Measurements from ENCODE around the gene ST6GALNAC5. TPM values are rescaled to one million over a fixed set of nuclear protein-coding genes. Genes with fewer than 3 reads are reported as not detected.

Gene ST6GALNAC5
- total RNA-seq, 2 donors from 2014 or later = 9.1 to 9.4 TPM

GRCh38 chr1:76942549-76942948 lies 75.3 kb downstream of the ST6GALNAC5 start:
- DNase-seq = no peak
- 92 to 100% methylated on average over 1 to 2 of the region's 2 CpGs for WGBS, 2 experiments (ENCODE audit: insufficient coverage in 1 of 2, insufficient read length in 1 of 2)
- Histone ChIP-seq H3K36me3 (ENCODE audit: control insufficient read depth, insufficient read depth, low read length) (no peaks in the 10 kb centered on the region), H3K4me3 (ENCODE audit: low read length) (no peak overlapping the region), H3K4me1 (ENCODE audit: control insufficient read depth, insufficient read depth, low read length) (peaks cover 3% of the 10 kb centered on the region), H3K27ac (ENCODE audit: low read depth, low read length) (no peak overlapping the region), H3K9ac (ENCODE audit: extremely low read depth, low read length, poor library complexity, severe bottlenecking) (no peak overlapping the region), H3K9me3 (ENCODE audit: control insufficient read depth, low read length) (no peaks in the 10 kb centered on the region), H3K27me3 (ENCODE audit: control insufficient read depth, insufficient read depth, low read length, poor library complexity, severe bottlenecking) (no peaks in the 10 kb centered on the region)
- H3K4me3 Mint-ChIP-seq = no peak overlapping the region
- TF ChIP-seq CTCF (conservative IDR thresholded peaks at IDR 0.05) = no peak
- H3K36me3 Mint-ChIP-seq (ENCODE audit: low read depth) = peaks cover 3% of the 10 kb centered on the region
- no peaks in the 10 kb centered on the region for H3K9me3 Mint-ChIP-seq
- H3K27me3 Mint-ChIP-seq (ENCODE audit: insufficient read depth) = no peaks in the 10 kb centered on the region
- H3K27ac Mint-ChIP-seq = no peak overlapping the region
- H3K4me1 Mint-ChIP-seq = peaks cover 12% of the 10 kb centered on the region

GRCh38 chr1:76944942-76945341 lies 77.7 kb downstream of the ST6GALNAC5 start:
- H3K9ac ChIP-seq (ENCODE audit: extremely low read depth, low read length, poor library complexity, severe bottlenecking) = no peak overlapping the region
- no peak overlapping the region for H3K27ac ChIP-seq (ENCODE audit: low read depth, low read length)
- H3K4me1 Mint-ChIP-seq = peaks cover 12% of the 10 kb centered on the region
- H3K4me1 ChIP-seq (ENCODE audit: control insufficient read depth, insufficient read depth, low read length) = peaks cover 3% of the 10 kb centered on the region
- no peaks in the 10 kb centered on the region for H3K9me3 Mint-ChIP-seq
- no peaks in the 10 kb centered on the region for H3K9me3 ChIP-seq (ENCODE audit: control insufficient read depth, low read length)
- H3K27ac Mint-ChIP-seq = no peak overlapping the region
- H3K27me3 ChIP-seq (ENCODE audit: control insufficient read depth, insufficient read depth, low read length, poor library complexity, severe bottlenecking) = no peaks in the 10 kb centered on the region
- 80 to 89% methylated on average over 2 of the region's 2 CpGs for WGBS, 2 experiments (ENCODE audit: insufficient coverage in 1 of 2, insufficient read length in 1 of 2)
- no peaks in the 10 kb centered on the region for H3K27me3 Mint-ChIP-seq (ENCODE audit: insufficient read depth)
- peaks cover 3% of the 10 kb centered on the region for H3K36me3 Mint-ChIP-seq (ENCODE audit: low read depth)
- no peak for TF ChIP-seq CTCF (conservative IDR thresholded peaks at IDR 0.05)
- no peak for DNase-seq
- no peaks in the 10 kb centered on the region for H3K36me3 ChIP-seq (ENCODE audit: control insufficient read depth, insufficient read depth, low read length)
- H3K4me3 Mint-ChIP-seq = no peak overlapping the region
- no peak overlapping the region for H3K4me3 ChIP-seq (ENCODE audit: low read length)

GRCh38 chr1:76948846-76949245 lies 81.6 kb downstream of the ST6GALNAC5 start:
- Mint-ChIP-seq H3K4me1 (peaks cover 14% of the 10 kb centered on the region), H3K27ac (no peak overlapping the region), H3K9me3 (no peaks in the 10 kb centered on the region), H3K27me3 (ENCODE audit: insufficient read depth) (no peaks in the 10 kb centered on the region), H3K36me3 (ENCODE audit: low read depth) (no peaks in the 10 kb centered on the region), H3K4me3 (no peak overlapping the region)
- Histone ChIP-seq H3K9me3 (ENCODE audit: control insufficient read depth, low read length) (no peaks in the 10 kb centered on the region), H3K4me1 (ENCODE audit: control insufficient read depth, insufficient read depth, low read length) (no peaks in the 10 kb centered on the region), H3K27ac (ENCODE audit: low read depth, low read length) (no peak overlapping the region), H3K4me3 (ENCODE audit: low read length) (no peak overlapping the region), H3K9ac (ENCODE audit: extremely low read depth, low read length, poor library complexity, severe bottlenecking) (no peak overlapping the region), H3K27me3 (ENCODE audit: control insufficient read depth, insufficient read depth, low read length, poor library complexity, severe bottlenecking) (no peaks in the 10 kb centered on the region), H3K36me3 (ENCODE audit: control insufficient read depth, insufficient read depth, low read length) (no peaks in the 10 kb centered on the region)
- no peak for TF ChIP-seq CTCF (conservative IDR thresholded peaks at IDR 0.05)
- DNase-seq = no peak
